ENCODE results near the gene BROX. TPM values are rescaled to one million over a fixed set of nuclear protein-coding genes. Genes with fewer than 3 reads are reported as not detected.

Gene BROX
- total RNA-seq, 4 donors from 2014 or later, result 36.6 to 55.6 (median 48.4) TPM

GRCh38 chr1:222728746-222729145 lies 16.4 kb downstream of the BROX start:
- Histone ChIP-seq H3K27me3 (no peaks in the 10 kb centered on the region), H3K4me3 (no peak overlapping the region), H3K4me1 (no peaks in the 10 kb centered on the region), H3K36me3 (peaks cover 80 to 100% (median 95%) of the 10 kb centered on the region in 4 donors), H3K9me3 (no peaks in the 10 kb centered on the region), H3K27ac (replicated peaks in 1 of 4) (no peak overlapping the region)
- TF ChIP-seq POLR2A (IDR thresholded peaks at IDR 0.05; ENCODE audit: low read depth) (no peak), EP300 (IDR thresholded peaks at IDR 0.05) (no peak), POLR2AphosphoS5 (IDR thresholded peaks at IDR 0.05) (no peak)
- TF ChIP-seq, protein P1, sequence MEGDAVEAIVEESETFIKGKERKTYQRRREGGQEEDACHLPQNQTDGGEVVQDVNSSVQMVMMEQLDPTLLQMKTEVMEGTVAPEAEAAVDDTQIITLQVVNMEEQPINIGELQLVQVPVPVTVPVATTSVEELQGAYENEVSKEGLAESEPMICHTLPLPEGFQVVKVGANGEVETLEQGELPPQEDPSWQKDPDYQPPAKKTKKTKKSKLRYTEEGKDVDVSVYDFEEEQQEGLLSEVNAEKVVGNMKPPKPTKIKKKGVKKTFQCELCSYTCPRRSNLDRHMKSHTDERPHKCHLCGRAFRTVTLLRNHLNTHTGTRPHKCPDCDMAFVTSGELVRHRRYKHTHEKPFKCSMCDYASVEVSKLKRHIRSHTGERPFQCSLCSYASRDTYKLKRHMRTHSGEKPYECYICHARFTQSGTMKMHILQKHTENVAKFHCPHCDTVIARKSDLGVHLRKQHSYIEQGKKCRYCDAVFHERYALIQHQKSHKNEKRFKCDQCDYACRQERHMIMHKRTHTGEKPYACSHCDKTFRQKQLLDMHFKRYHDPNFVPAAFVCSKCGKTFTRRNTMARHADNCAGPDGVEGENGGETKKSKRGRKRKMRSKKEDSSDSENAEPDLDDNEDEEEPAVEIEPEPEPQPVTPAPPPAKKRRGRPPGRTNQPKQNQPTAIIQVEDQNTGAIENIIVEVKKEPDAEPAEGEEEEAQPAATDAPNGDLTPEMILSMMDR (IDR thresholded peaks at IDR 0.05), result no peak
- intact Hi-C loops (cut with DNase I), result no loop called here
- WGBS, result 91% methylated on average over 1 of the region's 1 CpG
- no peak for DNase-seq (ENCODE audit: extremely low spot score)

DNA sequence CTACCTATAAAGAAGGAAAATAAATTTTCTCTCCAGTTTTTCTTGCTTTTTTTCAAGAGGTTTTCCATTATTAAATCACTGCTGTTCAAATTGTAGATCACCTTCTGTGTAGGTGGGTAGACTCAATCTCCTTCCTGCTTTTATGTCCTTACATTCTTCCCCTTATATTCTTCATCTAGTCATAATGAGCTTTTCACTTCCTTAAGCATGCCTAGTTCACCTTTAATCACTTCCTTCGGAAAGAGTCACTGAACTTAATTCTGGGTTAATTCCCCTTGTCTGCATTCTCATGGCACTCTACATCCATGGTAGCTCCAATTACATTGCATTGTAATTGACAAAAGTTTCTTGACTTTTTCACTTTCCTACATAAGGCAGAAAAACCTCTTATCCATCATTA lies 18.5 kb downstream of the BROX start:
- Histone ChIP-seq H3K9me3 (no peaks in the 10 kb centered on the region), H3K36me3 (peaks cover 71 to 100% (median 94%) of the 10 kb centered on the region in 4 donors), H3K4me3 (no peak overlapping the region), H3K27ac (replicated peaks in 1 of 4) (no peak overlapping the region), H3K4me1 (no peaks in the 10 kb centered on the region), H3K27me3 (no peaks in the 10 kb centered on the region)
- no peak for DNase-seq (ENCODE audit: extremely low spot score)
- intact Hi-C loops (cut with DNase I), result no loop called here
- WGBS, result 84% methylated on average over 1 of the region's 1 CpG
- TF ChIP-seq EP300 (IDR thresholded peaks at IDR 0.05), result no peak
- TF ChIP-seq, protein P1 (IDR thresholded peaks at IDR 0.05), result no peak
- TF ChIP-seq POLR2AphosphoS5 (IDR thresholded peaks at IDR 0.05), result no peak
- no peak for TF ChIP-seq POLR2A (IDR thresholded peaks at IDR 0.05; ENCODE audit: low read depth)

GRCh38 chr1:222732216-222733159 lies 20.1 kb downstream of the BROX start:
- Histone ChIP-seq H3K9me3 (no peaks in the 10 kb centered on the region), H3K36me3 (peaks cover 55 to 91% (median 82%) of the 10 kb centered on the region in 4 donors)
- TF ChIP-seq EP300 (IDR thresholded peaks at IDR 0.05), result no peak
- no peak for TF ChIP-seq POLR2AphosphoS5 (IDR thresholded peaks at IDR 0.05)
- no peak for TF ChIP-seq POLR2A (IDR thresholded peaks at IDR 0.05; ENCODE audit: low read depth)
- TF ChIP-seq, protein P1 (IDR thresholded peaks at IDR 0.05), result no peak

GRCh38 chr1:222734740-222735139 lies 22.4 kb downstream of the BROX start:
- peaks cover 0 to 5% (median 2%) of the 10 kb centered on the region in 4 donors for H3K4me1 ChIP-seq
- 85% methylated on average over 1 of the region's 1 CpG for WGBS
- no peak for DNase-seq (ENCODE audit: extremely low spot score)
- H3K9me3 ChIP-seq, result no peaks in the 10 kb centered on the region
- TF ChIP-seq EP300 (IDR thresholded peaks at IDR 0.05) (no peak), POLR2A (IDR thresholded peaks at IDR 0.05; ENCODE audit: low read depth) (no peak), POLR2AphosphoS5 (IDR thresholded peaks at IDR 0.05) (no peak)
- TF ChIP-seq, protein P1 (IDR thresholded peaks at IDR 0.05), result no peak
- no peak overlapping the region for H3K27ac ChIP-seq (replicated peaks in 1 of 4)
- H3K36me3 ChIP-seq, result peaks cover 42 to 69% (median 60%) of the 10 kb centered on the region in 4 donors
- H3K27me3 ChIP-seq, result no peaks in the 10 kb centered on the region
- H3K4me3 ChIP-seq, result no peak overlapping the region
- intact Hi-C loops (cut with DNase I), result no loop called here

More at GRCh38 chr1:222732216-222733159, 20.1 kb downstream of the BROX start:
- DNase-seq (ENCODE audit: extremely low spot score), result no peak
- Histone ChIP-seq H3K4me3 (no peak overlapping the region), H3K27me3 (no peaks in the 10 kb centered on the region), H3K4me1 (no peaks in the 10 kb centered on the region), H3K27ac (replicated peaks in 1 of 4) (no peak overlapping the region)
- 86% methylated on average over 3 of the region's 3 CpGs for WGBS
- intact Hi-C loops (cut with DNase I), result no loop called here

All from esophagus muscularis mucosa (tissue), 4 donors.